Cardiac muscle cell (in vitro differentiated cells and primary cell): ENCODE measurements around the gene FUZ. TPM values are rescaled to one million over a fixed set of nuclear protein-coding genes. Genes with fewer than 3 reads are reported as not detected.
A peak's percentile ranks its signal among the peaks of the same experiment; 100 is the strongest.

Experiments used
- DNase-seq, 2 donors: peaks; one replicate each; pipeline versions ENCODE4 v3.0.0 to v3.0.0-alpha.2; 2010 to 2017; ENCODE audit warnings: low read depth in 1 of 2, low spot score in 1 of 2
- H3K27ac ChIP-seq: fragments of 200-600 bp; sonication (generic); 2 replicates; pipeline ENCODE4 v1.5.1; 2016
- H3K27me3 ChIP-seq: fragments of 200-600 bp; sonication (generic); 2 replicates; pipeline ENCODE4 v1.6.0; 2016; ENCODE audit warnings: control low read depth
- H3K36me3 ChIP-seq: fragments of 200-600 bp; sonication (generic); 2 replicates; pipeline ENCODE4 v1.5.1; 2016; ENCODE audit warnings: control low read depth
- H3K4me1 ChIP-seq: fragments of 200-600 bp; sonication (generic); 2 replicates; pipeline ENCODE4 v1.8.1; 2017; ENCODE audit warnings: low read depth, mild to moderate bottlenecking, mixed run types
- H3K4me3 ChIP-seq: fragments of 200-600 bp; sonication (generic); 2 replicates; pipeline ENCODE4 v1.5.1; 2016; ENCODE audit warnings: mild to moderate bottlenecking
- H3K9me3 ChIP-seq: fragments of 200-600 bp; sonication (generic); 2 replicates; pipeline ENCODE4 v1.5.1; 2017; ENCODE audit warnings: low read depth, mild to moderate bottlenecking, control low read depth
- CTCF ChIP-seq: IDR thresholded peaks from 2 replicates; pipeline ENCODE4 v1.5.1; 2012; ENCODE audit warnings: low read depth, mild to moderate bottlenecking, low read length
- polyA plus RNA-seq: library from polyadenylated mRNA; unstranded; fragments of >200 nt; fragmentation: Nextera tagmentation; extraction: Ambion mirVana; gene quantifications from 2 replicates; pipeline ENCODE4 v1.2.1, GENCODE V29; 2016
- total RNA-seq: library from RNA; depleted of rRNA; stranded (reverse); fragments of >200 nt; gene quantifications from 2 replicates; pipeline ENCODE4 v1.2.3, GENCODE V29; 2016

Gene FUZ
- total and polyA plus RNA-seq, 2 experiments from 2014 or later = 39.0 to 60.8 TPM

DNA sequence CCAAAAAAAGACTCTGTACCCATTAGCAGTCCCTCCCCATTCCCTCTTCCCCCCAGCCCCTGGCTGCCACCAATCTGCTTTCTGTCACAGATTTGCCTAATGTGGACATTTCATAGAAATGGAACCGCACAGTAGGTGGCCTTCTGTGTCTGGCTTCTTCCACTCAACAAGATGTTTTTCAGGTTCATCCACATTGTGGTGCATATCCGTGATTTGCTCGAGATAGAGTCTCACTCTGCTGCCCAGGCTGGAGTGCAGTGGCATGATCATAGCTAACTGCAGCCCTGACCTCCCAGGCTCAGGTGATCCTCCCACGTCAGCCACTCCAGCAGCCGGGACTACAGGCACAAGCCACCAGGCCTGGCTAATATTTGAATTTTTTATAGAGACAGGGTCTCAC, 25.3 kb downstream of the FUZ start:
- peaks cover 8% of the 10 kb centered on the region for H3K36me3 ChIP-seq

DNA sequence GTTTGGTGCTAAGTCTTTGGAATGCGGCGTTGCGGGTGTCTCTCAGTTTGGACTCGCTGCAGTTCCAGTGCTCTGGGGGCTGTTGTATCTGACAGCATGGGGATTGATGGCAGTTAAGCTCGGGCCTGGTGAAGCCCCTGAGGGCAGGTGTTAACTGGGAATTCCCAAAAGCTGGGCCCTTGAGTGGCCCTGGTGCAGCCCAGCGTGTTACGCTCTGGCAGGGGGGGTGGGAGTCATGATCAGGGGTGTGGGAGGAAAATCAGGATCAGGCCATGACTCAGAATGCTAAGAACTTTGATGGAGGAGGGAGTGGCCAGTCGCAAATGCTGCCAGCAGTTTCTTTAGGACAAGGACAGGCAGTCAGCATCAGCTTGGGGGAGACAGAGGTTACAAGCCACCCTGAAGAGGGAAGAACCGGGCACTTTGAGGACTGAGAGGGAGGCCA, 26.7 kb downstream of the FUZ start:
- H3K4me3 ChIP-seq = no peak overlapping the region
- H3K4me1 ChIP-seq = no peaks in the 10 kb centered on the region
- peak overlapping the region; percentile 78 for H3K27ac ChIP-seq
- no peak for TF ChIP-seq CTCF
- H3K27me3 ChIP-seq = no peaks in the 10 kb centered on the region
- peaks cover 11% of the 10 kb centered on the region for H3K36me3 ChIP-seq
- H3K9me3 ChIP-seq = no peaks in the 10 kb centered on the region
- DNase-seq = peak; percentile 20 to 23

More for the DNA sequence above, 25.3 kb downstream of the FUZ start:
- Histone ChIP-seq H3K27ac (no peak overlapping the region), H3K4me1 (no peaks in the 10 kb centered on the region), H3K9me3 (no peaks in the 10 kb centered on the region), H3K4me3 (no peak overlapping the region), H3K27me3 (no peaks in the 10 kb centered on the region)
- no peak for TF ChIP-seq CTCF
- no peak for DNase-seq

DNA sequence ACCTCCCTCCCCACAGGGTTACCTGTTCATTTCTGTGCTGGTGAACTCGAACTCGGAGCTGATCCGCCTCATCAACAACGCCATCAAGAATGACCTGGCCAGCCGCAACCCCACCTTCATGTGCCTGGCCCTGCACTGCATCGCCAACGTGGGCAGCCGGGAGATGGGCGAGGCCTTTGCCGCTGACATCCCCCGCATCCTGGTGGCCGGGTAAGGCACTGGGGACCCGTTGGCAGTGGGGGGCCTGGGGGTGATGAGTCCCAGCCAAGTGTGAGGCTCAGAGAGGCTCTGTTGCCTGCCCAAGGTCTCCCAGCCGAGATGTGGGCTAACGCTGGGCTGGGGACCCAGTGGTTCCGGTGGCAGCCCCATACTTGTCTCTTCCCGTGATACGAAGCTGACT, 30.6 kb downstream of the FUZ start:
- Histone ChIP-seq H3K4me3 (no peak overlapping the region), H3K9me3 (no peaks in the 10 kb centered on the region), H3K27ac (no peak overlapping the region), H3K27me3 (no peaks in the 10 kb centered on the region), H3K4me1 (no peaks in the 10 kb centered on the region), H3K36me3 (peaks cover 11% of the 10 kb centered on the region)
- DNase-seq = no peak
- TF ChIP-seq CTCF = no peak

DNA sequence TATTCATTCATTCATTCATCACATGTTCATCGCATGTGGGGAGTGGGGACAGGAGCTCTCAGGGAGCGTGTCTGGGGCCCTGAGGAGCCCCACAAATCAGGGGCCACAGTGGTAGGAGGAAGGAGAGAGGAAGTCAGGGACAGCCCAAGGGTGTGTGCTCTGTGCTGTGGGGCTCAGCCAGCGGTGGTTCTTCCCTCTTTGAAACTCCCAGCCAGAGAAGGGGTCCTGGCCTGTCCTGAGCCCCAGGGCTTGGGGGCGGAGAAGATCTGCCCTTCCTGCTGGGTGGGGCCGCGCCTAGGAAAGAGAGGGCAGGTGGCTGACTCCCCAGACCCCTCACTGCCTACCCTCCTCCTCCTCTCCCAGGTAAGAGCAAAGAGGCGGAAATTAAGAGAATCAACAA, 31.7 kb downstream of the FUZ start:
- Histone ChIP-seq H3K27me3 (no peaks in the 10 kb centered on the region), H3K27ac (no peak overlapping the region), H3K9me3 (no peaks in the 10 kb centered on the region), H3K36me3 (peaks cover 11% of the 10 kb centered on the region), H3K4me3 (no peak overlapping the region), H3K4me1 (no peaks in the 10 kb centered on the region)
- DNase-seq = no peak
- TF ChIP-seq CTCF = no peak

GRCh38 chr19:49780861-49781260, 32.2 kb downstream of the FUZ start:
- no peak for TF ChIP-seq CTCF
- no peaks in the 10 kb centered on the region for H3K27me3 ChIP-seq
- no peak overlapping the region for H3K4me3 ChIP-seq
- H3K36me3 ChIP-seq = peaks cover 11% of the 10 kb centered on the region
- H3K4me1 ChIP-seq = no peaks in the 10 kb centered on the region
- H3K27ac ChIP-seq = no peak overlapping the region
- no peak for DNase-seq
- no peaks in the 10 kb centered on the region for H3K9me3 ChIP-seq
